HG02852 (cell line): ENCODE measurements around the gene TMEM30A.
A peak's percentile ranks its signal among the peaks of the same experiment; 100 is the strongest.

ENCODE experiments used
- ATAC-seq: cut with Tn5 transposase; IDR thresholded peaks from one replicate; pipeline ENCODE4 v1.9.1; 2021; ENCODE audit warnings: mild to moderate bottlenecking, moderate library complexity; ENCODE audit not compliant: unreplicated experiment

The TMEM30A gene

GRCh38 chr6:75284632-75285282, at the start of gene TMEM30A:
TSS of gene TMEM30A (minus strand) at chr6:75284792. CDS start at chr6:75284638, 154 bp downstream.
- ATAC-seq = peak; percentile 82

- no peak for ATAC-seq
Observed at GRCh38 chr6:75333676-75334200, 49.1 kb upstream of the TMEM30A start.

- no peak for ATAC-seq
Observed at GRCh38 chr6:75331151-75331550, 46.6 kb upstream of the TMEM30A start.

GRCh38 chr6:75329703-75330102, 45.1 kb upstream of the TMEM30A start:
- no peak for ATAC-seq

- no peak for ATAC-seq
Observed at GRCh38 chr6:75327807-75328206, 43.2 kb upstream of the TMEM30A start.

- ATAC-seq = no peak
Observed at GRCh38 chr6:75326557-75327258, 42.1 kb upstream of the TMEM30A start.

GRCh38 chr6:75318900-75319299, 34.3 kb upstream of the TMEM30A start:
- no peak for ATAC-seq

GRCh38 chr6:75317503-75318206, 33.1 kb upstream of the TMEM30A start:
- ATAC-seq = no peak

GRCh38 chr6:75315978-75316377, 31.4 kb upstream of the TMEM30A start:
- no peak for ATAC-seq

GRCh38 chr6:75308250-75308988, 23.8 kb upstream of the TMEM30A start:
- no peak for ATAC-seq

- no peak for ATAC-seq
Observed at GRCh38 chr6:75307364-75308004, 22.9 kb upstream of the TMEM30A start.

GRCh38 chr6:75306064-75306463, 21.5 kb upstream of the TMEM30A start:
- ATAC-seq = no peak

- no peak for ATAC-seq
Observed at GRCh38 chr6:75305573-75305972, 21.0 kb upstream of the TMEM30A start.

- no peak for ATAC-seq
Observed at GRCh38 chr6:75302280-75302679, 17.7 kb upstream of the TMEM30A start.

- no peak for ATAC-seq
Observed at GRCh38 chr6:75301537-75301936, 16.9 kb upstream of the TMEM30A start.

GRCh38 chr6:75301088-75301487, 16.5 kb upstream of the TMEM30A start:
- ATAC-seq = no peak

GRCh38 chr6:75300531-75300855, 15.9 kb upstream of the TMEM30A start:
- no peak for ATAC-seq

- ATAC-seq = no peak
Observed at GRCh38 chr6:75299801-75300530, 15.4 kb upstream of the TMEM30A start.

GRCh38 chr6:75296811-75297779, 12.5 kb upstream of the TMEM30A start:
- peak; percentile 68 for ATAC-seq
